Smooth muscle cell (in vitro differentiated cells): Measurements from ENCODE around the gene THBS1. TPM values are rescaled to one million over a fixed set of nuclear protein-coding genes. Genes with fewer than 3 reads are reported as not detected.

ENCODE experiments used
- DNase-seq: peaks from one replicate; lab custom pipeline; 2025; ENCODE audit not compliant: unreplicated experiment; lab: John Stamatoyannopoulos, UW
- H2AFZ ChIP-seq: fragments of 200-600 bp; sonication (generic); 2 replicates; pipeline ENCODE4 v1.6.0; 2016; ENCODE audit warnings: antibody characterized with exemption, low read depth, mild to moderate bottlenecking
- H3F3A ChIP-seq: fragments of 200-600 bp; sonication (generic); 2 replicates; pipeline ENCODE4 v1.6.0; 2017; ENCODE audit warnings: antibody characterized with exemption, low read depth
- H3K27ac ChIP-seq: fragments of 200-600 bp; sonication (generic); 2 replicates; pipeline ENCODE4 v1.5.1; 2016; ENCODE audit warnings: low read depth, mild to moderate bottlenecking
- H3K27me3 ChIP-seq: fragments of 200-600 bp; sonication (generic); 2 replicates; pipeline ENCODE4 v1.6.1; 2016; ENCODE audit warnings: low read depth, mild to moderate bottlenecking
- H3K36me3 ChIP-seq: fragments of 200-600 bp; sonication (generic); 2 replicates; pipeline ENCODE4 v1.5.1; 2016; ENCODE audit warnings: low read depth
- H3K4me1 ChIP-seq: fragments of 200-600 bp; sonication (generic); 2 replicates; pipeline ENCODE4 v1.5.1; 2016; ENCODE audit warnings: low read depth
- H3K4me2 ChIP-seq: fragments of 200-600 bp; sonication (generic); 2 replicates; pipeline ENCODE4 v1.6.0; 2016; ENCODE audit warnings: mild to moderate bottlenecking
- H3K4me3 ChIP-seq: fragments of 200-600 bp; sonication (generic); 2 replicates; pipeline ENCODE4 v1.5.1; 2016; ENCODE audit warnings: mild to moderate bottlenecking
- H3K79me2 ChIP-seq: fragments of 200-600 bp; sonication (generic); 2 replicates; pipeline ENCODE4 v1.6.0; 2016; ENCODE audit warnings: low read depth, mild to moderate bottlenecking
- H3K9ac ChIP-seq: fragments of 200-600 bp; sonication (generic); 2 replicates; pipeline ENCODE4 v1.6.0; 2016; ENCODE audit warnings: low read depth
- H3K9me3 ChIP-seq: fragments of 200-600 bp; sonication (generic); replicated peaks from 2 replicates; pipeline ENCODE4 v1.5.1; 2016; ENCODE audit warnings: low read depth
- H4K20me1 ChIP-seq: fragments of 200-600 bp; sonication (generic); 2 replicates; pipeline ENCODE4 v1.6.0; 2016; ENCODE audit warnings: low read depth
- CTCF ChIP-seq: fragments of 200-600 bp; sonication (generic); IDR thresholded peaks from 2 replicates; pipeline ENCODE4 v1.5.1; 2017; ENCODE audit warnings: borderline replicate concordance, mild to moderate bottlenecking, antibody characterized with exemption; ENCODE audit not compliant: insufficient read depth, poor library complexity, severe bottlenecking
- WGBS: methylation state at CpG from one replicate; pipeline ENCODE4 v1.1.7; 2016; ENCODE audit warnings: low lambda C conversion rate; 5-methylcytosine and 5-hydroxymethylcytosine counted together
- polyA plus RNA-seq: library from polyadenylated mRNA; unstranded; fragments of >200 nt; fragmentation: Nextera tagmentation; extraction: Ambion mirVana; gene quantifications from 2 replicates; pipeline ENCODE4 v1.2.1, GENCODE V29; 2016
- total RNA-seq: library from RNA; depleted of rRNA; stranded (reverse); fragments of >200 nt; gene quantifications from 2 replicates; pipeline ENCODE4 v1.2.3, GENCODE V29; 2014

The THBS1 gene
- total RNA-seq = 648 and 662 TPM in 2 replicates
- 203 and 264 TPM in 2 replicates for polyA plus RNA-seq

DNA sequence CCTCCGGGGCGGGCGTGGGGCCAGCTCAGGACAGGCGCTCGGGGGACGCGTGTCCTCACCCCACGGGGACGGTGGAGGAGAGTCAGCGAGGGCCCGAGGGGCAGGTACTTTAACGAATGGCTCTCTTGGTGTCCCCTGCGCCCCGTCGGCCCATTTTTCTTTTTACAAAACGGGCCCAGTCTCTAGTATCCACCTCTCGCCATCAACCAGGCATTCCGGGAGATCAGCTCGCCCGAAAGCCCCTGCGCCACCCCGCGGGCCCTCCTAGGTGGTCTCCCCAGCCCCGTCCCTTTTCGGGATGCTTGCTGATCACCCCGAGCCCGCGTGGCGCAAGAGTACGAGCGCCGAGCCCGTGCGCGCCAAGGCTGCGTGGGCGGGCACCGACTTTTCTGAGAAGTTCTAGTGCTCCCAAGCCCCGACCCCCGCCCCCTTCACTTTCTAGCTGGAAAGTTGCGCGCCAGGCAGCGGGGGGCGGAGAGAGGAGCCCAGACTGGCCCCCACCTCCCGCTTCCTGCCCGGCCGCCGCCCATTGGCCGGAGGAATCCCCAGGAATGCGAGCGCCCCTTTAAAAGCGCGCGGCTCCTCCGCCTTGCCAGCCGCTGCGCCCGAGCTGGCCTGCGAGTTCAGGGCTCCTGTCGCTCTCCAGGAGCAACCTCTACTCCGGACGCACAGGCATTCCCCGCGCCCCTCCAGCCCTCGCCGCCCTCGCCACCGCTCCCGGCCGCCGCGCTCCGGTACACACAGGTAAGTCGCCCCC, at the start of gene THBS1:
THBS1 (plus strand) TSS at position 595 of the 757 bp plus-strand sequence. CDS start 779 bp downstream, outside the sequence.
- Histone ChIP-seq H3K4me3 (peak within 1 kb of the TSS; percentile 63), H3K36me3 (peaks cover 15% of the 10 kb centered on the region), H2AFZ (peak within 1 kb of the TSS; percentile 56), H4K20me1 (peaks cover 47% of the 10 kb centered on the region), H3F3A (peaks cover 41% of the 10 kb centered on the region), H3K27me3 (no peaks in the 10 kb centered on the region), H3K9ac (peak within 1 kb of the TSS; percentile 85), H3K4me1 (peaks cover 9% of the 10 kb centered on the region), H3K4me2 (peak within 1 kb of the TSS; percentile 92), H3K27ac (peak within 1 kb of the TSS; percentile 96), H3K9me3 (no peaks in the 10 kb centered on the region), H3K79me2 (peaks cover 38% of the 10 kb centered on the region)
- TF ChIP-seq CTCF = no peak
- under 1% methylated on average over 59 of the region's 74 CpGs for WGBS
- peak; percentile 80 for DNase-seq

DNA sequence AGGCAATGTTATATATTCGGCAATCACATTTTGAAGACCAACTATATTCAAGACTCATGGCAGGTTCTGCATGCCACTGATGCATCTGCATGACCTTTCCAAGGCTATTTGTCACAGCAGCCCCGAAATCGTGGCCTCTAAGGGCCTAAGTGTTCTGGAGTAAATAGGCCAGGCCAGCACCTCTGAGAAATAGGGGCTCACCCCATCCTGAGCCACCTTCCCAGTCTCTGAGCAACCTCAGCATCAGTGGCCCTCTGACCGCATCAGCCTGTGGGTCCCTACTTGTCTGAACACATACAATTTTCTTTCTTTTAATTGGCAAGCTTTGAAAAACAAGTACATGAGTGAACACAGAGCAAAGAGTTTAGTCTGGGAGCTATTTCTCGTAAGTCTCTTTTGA, 45.9 kb upstream of the THBS1 start:
- 90% methylated on average over 5 of the region's 5 CpGs for WGBS
- no peaks in the 10 kb centered on the region for H3K36me3 ChIP-seq
- no peak overlapping the region for H3K4me2 ChIP-seq
- no peak for DNase-seq
- H3K9me3 ChIP-seq = no peaks in the 10 kb centered on the region
- no peak overlapping the region for H2AFZ ChIP-seq
- H3K4me1 ChIP-seq = no peaks in the 10 kb centered on the region
- H3K4me3 ChIP-seq = no peak overlapping the region
- no peaks in the 10 kb centered on the region for H4K20me1 ChIP-seq
- no peaks in the 10 kb centered on the region for H3K27me3 ChIP-seq
- no peak for TF ChIP-seq CTCF
- no peaks in the 10 kb centered on the region for H3K79me2 ChIP-seq
- no peak overlapping the region for H3K27ac ChIP-seq
- H3F3A ChIP-seq = no peaks in the 10 kb centered on the region
- no peak overlapping the region for H3K9ac ChIP-seq

DNA sequence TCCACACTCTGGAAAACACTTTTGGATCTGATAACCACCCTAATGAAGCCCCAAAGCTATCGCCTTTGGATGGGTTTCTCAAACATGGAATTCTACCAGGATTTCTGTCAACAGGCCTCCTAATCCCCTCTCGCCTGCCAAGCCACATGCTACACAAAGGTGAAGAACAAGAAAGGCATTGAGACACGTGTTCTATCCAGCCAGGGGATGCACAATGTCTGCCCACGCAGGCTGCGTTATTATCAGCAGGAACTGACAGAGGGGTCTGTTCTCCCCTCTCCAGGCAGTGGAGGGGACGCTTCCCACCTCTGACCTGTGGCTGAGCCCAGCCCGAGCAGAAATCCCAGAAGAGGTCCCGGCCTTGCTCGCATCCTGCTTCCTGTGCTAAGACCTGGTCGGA, 45.4 kb upstream of the THBS1 start:
- Histone ChIP-seq H2AFZ (no peak overlapping the region), H3K27me3 (no peaks in the 10 kb centered on the region), H4K20me1 (no peaks in the 10 kb centered on the region), H3F3A (no peaks in the 10 kb centered on the region), H3K9me3 (no peaks in the 10 kb centered on the region), H3K27ac (no peak overlapping the region), H3K4me3 (no peak overlapping the region), H3K9ac (no peak overlapping the region), H3K79me2 (no peaks in the 10 kb centered on the region), H3K4me2 (no peak overlapping the region), H3K4me1 (no peaks in the 10 kb centered on the region), H3K36me3 (no peaks in the 10 kb centered on the region)
- TF ChIP-seq CTCF = no peak
- no peak for DNase-seq
- 87% methylated on average over 10 of the region's 10 CpGs for WGBS

- no peak for TF ChIP-seq CTCF
- 85% methylated on average over 3 of the region's 3 CpGs for WGBS
These were observed 41.9 kb upstream of the THBS1 start for GRCh38 chr15:39538936-39539335.

More at GRCh38 chr15:39538936-39539335, 41.9 kb upstream of the THBS1 start:
- Histone ChIP-seq H3F3A (no peaks in the 10 kb centered on the region), H3K9me3 (no peaks in the 10 kb centered on the region), H3K9ac (no peak overlapping the region), H2AFZ (no peak overlapping the region), H4K20me1 (no peaks in the 10 kb centered on the region), H3K27ac (no peak overlapping the region), H3K36me3 (no peaks in the 10 kb centered on the region), H3K4me3 (no peak overlapping the region), H3K4me2 (no peak overlapping the region), H3K4me1 (no peaks in the 10 kb centered on the region), H3K79me2 (no peaks in the 10 kb centered on the region), H3K27me3 (no peaks in the 10 kb centered on the region)
- DNase-seq = no peak
